NK-92 (cell line): ENCODE data around the gene ASIC3.

ENCODE experiments used
- DNase-seq: peaks from one replicate; lab custom pipeline; 2025; ENCODE audit not compliant: unreplicated experiment; lab: John Stamatoyannopoulos, UW

The ASIC3 gene

GRCh38 chr7:151085329-151085690 is 37.0 kb downstream of the ASIC3 start:
- no peak for DNase-seq

DNA sequence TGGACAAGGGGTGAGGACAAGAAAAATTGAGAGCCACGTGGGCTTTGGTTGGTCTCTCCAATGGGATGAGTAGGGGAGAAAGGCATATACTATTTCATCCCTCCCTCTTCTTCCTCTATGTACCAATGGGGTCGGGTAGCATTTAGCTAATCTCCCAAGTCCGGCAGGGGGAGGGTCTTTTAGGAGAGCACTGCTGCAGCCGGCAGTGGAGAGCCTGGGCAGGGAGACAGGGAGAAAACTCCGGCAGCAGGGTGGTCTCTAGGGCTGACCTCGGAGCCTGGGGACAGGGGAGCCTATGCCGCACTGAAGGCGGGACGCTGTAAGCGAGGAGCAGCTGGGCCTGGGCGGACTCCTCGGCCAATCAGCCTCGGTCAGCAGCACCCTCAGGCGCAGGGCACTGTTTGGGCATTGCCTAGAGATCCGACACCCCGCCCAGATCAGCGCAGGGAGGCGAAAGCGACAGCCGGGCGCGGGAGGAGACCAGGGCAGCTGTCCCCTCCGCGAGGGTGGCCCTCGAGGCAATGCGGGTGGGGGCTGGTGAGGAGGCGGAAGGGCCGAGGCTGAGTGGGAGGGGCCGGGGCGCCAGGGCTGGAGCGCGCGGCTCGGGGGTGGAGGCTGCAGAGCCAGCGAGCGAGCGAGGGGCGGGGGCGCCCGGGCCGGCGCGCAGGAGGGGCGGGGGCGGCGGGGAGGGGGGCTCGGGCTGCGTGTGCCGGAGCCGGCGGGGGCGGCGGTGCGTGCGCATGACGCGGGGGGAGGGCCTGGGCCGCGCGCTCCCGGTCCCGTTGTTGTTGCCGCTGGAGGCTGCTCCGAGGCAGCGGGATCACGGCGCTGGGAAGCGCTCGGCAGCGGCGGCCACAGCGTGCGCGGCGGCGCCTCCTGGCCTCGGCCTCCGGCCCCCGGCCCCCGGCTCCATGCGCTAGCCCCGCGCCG is 37.6 kb downstream of the ASIC3 start, which contains the start of gene AGAP3:
TSS of gene AGAP3 (plus strand) at position 785 of the 930 bp plus-strand sequence. CDS start 267 bp downstream, outside the sequence.
- DNase-seq, result no peak

- DNase-seq, result no peak
Measured at GRCh38 chr7:151086802-151087244, 38.5 kb downstream of the ASIC3 start.

GRCh38 chr7:151087245-151088018 is 39.1 kb downstream of the ASIC3 start:
- no peak for DNase-seq

DNA sequence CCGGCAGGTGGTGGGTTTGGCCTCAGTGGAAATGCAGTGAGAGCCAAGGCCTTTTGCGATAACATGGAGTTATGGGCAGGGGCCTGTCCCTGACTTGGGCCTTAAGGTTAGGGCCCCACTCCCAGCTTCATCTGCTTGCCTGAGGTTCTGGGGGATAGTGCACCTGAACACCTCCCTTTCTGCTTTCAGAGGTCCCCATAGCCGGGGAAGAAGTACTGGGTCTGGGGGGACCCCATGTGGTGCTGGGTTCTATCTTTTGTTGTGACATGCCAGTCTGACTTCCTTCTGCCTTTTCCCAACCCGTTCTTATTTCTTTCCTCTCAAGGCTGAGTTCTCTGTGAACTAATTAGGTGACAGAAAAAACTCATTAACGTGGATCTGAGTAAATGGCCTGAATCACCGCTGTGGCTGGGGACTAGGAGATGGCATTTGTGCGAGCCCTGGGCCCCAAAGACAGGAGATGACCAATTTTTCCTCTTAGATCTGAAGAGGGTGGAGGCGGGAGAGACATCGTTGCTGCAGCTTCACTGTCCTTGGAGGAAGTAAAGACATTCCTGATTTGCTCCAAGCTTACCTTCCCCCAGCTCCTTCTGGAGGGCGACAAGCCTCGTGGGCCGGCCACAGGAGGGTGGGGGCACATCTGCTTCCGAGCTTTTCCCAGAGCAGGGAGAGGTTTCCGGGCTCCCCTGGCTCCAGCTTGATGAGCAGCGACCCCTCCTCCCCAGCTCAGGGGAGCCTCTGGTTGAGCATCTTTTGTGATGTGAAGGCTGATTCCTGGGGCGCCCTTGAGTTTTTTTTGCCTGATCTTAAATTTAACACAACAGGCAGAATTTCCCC is 39.9 kb downstream of the ASIC3 start:
- DNase-seq, result no peak

GRCh38 chr7:151088856-151089699 is 40.7 kb downstream of the ASIC3 start:
- no peak for DNase-seq

- DNase-seq, result no peak
Measured at GRCh38 chr7:151089893-151090730, 41.8 kb downstream of the ASIC3 start.

DNA sequence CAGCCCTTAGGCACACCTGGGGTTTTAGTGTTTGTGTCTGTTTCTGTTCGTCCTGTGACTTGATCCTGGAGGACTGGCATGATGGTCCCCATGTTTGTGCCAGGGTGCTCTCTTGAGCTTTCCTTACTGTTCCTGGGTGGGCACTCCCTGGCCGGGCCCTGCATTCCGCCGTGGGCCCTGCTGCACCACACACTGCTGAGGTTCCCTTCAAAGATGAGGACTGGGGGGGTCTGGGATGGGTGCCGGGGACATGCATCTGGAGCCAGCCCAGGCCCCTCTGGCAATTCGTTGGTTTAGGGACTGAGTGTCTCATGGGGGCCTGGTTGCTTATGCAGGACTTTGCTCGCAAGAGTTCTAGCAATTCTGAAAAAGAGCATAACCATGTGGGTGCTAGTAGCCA is 42.7 kb downstream of the ASIC3 start:
- DNase-seq, result no peak

DNA sequence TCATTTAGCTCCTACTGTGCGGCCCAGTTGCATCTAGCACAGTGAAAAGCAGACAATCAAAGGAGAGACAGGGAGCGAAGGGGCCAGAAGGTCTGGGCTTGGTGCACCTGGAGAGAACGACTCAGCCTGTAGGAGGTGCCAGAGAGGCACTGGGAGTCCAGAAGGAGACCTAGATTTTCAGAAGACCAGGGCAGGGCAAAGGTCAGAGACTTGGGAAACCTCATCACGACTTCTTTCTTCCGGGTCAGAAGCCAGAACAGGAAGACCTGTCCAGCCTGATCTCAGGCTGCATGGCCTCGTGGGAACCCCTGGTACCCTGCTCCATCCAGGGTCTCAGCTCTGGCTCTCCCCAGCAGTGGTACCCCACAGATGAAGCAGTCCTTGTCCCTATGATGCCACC is 43.1 kb downstream of the ASIC3 start:
- DNase-seq, result no peak

GRCh38 chr7:151091988-151092387 is 43.7 kb downstream of the ASIC3 start:
- no peak for DNase-seq

GRCh38 chr7:151093748-151094147 is 45.4 kb downstream of the ASIC3 start:
- DNase-seq, result no peak

- DNase-seq, result no peak
Measured at GRCh38 chr7:151094675-151095074, 46.3 kb downstream of the ASIC3 start.

DNA sequence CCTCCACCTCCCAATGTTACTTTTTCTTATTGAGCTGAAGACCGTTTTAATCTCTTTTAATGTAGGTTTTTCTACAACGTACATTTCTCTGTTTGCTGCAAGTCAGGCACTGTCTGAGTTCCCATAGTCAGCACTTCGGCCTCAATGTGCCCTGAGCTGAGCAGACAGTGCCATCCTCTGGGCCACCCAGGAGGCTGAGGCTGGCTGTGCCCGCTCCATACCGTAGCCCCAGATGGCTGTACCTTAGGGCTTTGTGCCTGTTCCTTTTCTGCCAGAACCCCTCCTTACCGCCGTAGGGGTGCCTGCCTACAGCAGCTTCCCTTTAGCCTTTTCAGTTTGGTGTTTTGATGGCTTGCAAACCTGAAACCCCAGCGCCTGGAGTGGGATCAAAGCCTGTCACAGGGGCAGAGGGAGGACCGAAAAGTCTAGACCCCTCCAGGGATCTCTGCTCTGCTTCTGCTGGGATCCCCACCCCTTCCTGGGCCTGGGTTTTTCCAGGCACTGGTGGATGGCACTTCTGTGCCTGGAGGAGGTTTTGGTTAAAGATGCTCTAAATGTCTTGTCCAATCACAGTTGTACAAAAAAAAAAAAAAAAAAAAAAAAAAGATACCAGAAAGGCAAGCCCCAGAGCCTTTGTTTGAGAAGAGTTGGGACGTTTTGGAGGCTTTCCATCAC is 46.9 kb downstream of the ASIC3 start:
- no peak for DNase-seq

GRCh38 chr7:151095828-151096475 is 47.6 kb downstream of the ASIC3 start:
- DNase-seq, result no peak

DNA sequence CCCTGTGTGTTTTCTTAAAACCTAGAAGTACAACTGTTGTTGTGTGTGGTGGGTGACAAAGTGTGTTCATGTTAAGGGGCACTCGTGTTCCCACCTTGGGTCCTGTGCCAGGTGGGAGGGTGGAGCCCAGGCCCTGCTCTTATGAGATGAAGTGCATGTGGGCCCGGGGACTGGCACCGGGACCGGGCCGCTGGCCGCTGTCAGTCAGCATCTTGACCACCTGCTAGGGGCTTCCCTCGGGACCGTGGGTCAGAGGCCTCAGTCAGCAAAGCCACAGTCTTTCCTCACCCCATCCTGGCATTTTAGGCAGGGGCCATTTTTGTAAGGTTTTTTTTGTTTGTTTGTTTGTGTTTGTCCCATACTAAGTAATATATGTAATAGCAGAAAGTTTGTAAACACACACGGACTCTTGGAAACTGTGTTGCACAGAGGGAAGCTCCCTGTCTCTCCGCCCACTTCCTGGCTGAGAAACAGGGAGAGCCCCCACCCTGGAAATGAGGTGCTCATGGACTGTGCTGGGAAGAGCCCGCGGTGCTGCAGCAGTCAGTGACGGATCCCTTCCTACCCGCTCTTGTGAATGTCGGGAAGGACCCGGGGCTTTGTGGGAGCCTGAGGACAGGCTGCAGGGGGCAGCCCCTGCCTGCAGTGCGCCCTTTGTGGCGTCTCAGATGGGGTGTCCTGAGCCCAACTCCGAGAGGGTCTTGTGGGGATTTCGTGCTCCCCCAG is 51.3 kb downstream of the ASIC3 start:
- DNase-seq, result no peak

DNA sequence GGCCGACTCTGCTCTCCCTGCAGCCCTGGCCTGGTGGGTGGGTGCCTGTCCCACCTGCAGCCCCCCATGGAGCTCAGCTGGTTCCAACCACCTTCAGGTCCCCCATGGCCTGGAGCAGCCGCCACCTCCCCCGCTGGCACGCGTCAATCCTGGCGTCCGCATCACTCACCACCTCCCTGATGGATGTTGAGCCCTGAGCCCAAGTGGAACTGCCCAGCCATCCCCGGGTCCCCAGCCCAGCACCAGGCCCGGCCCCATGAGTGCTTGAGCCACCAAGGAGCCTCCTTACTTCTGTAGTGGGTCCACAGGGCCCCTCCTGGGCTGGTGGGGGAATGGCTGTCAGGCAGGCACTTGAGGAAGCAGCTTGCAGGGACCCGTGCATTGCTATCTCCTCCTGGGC is 52.6 kb downstream of the ASIC3 start:
- no peak for DNase-seq

- DNase-seq, result no peak
Measured at GRCh38 chr7:151101621-151102396, 53.5 kb downstream of the ASIC3 start.
